HepG2 (cell line): ENCODE data around the gene TUBA4A. TPM values are rescaled to one million over a fixed set of nuclear protein-coding genes. Genes with fewer than 3 reads are reported as not detected.

ENCODE experiments used
- ATAC-seq: fragments of 200-7000 bp; cut with Tn5 transposase; 3 replicates; pipeline ENCODE4 v1.9.1; 2020; ENCODE audit warnings: mild to moderate bottlenecking, moderate library complexity
- BruUV-seq: library from RNA; stranded (reverse); fragments of 400-500 nt; replicated peaks from 2 replicates; lab custom pipeline; 2021; lab: Mats Ljungman, UMichigan
- CTCF ChIA-PET: fragments of 300-600 bp; formaldehyde crosslinking; extraction: SDS; loops from one replicate; lab custom pipeline; 2021; ENCODE audit warnings: low total read pairs, inconsistent platforms, low intra/inter-chr PET ratio; lab: Yijun Ruan, JAX
- POLR2A ChIA-PET: fragments of 350-600 bp; sonication (Branson Sonifier 250); formaldehyde crosslinking; loops from one replicate; lab custom pipeline; 2020; ENCODE audit warnings: antibody characterized with exemption, inconsistent platforms; lab: Yijun Ruan, JAX
- DNase-seq: peaks from one replicate; pipeline ENCODE4 v3.0.0-alpha.2; 2015; ENCODE audit warnings: low spot score
- FAIRE-seq: peaks from 3 replicates; lab custom pipeline; 2011; peaks lifted over from hg19 to GRCh38; lab: Jason Lieb, UNC
- H2AFZ ChIP-seq: one replicate; pipeline ENCODE4 v1.6.1; 2011; ENCODE audit warnings: low read length, inconsistent platforms
- H3K27ac ChIP-seq: fragments of 300-600 bp; 3 replicates; pipeline ENCODE4 v1.8.0; 2011; ENCODE audit warnings: mixed run types, mild to moderate bottlenecking, mixed read lengths, low read length, inconsistent platforms; ENCODE audit not compliant: insufficient read depth; ENCODE audit errors: extremely low read length
- H3K27me3 ChIP-seq, 2 experiments: fragments of 200-600 bp in 1 of 2; 2 replicates in 1 of 2; 3 replicates in 1 of 2; pipeline versions ENCODE4 v1.6.0 to v1.8.0; 2011; ENCODE audit warnings: low read length in 2 of 2, mild to moderate bottlenecking in 2 of 2, moderate library complexity in 2 of 2, inconsistent platforms in 1 of 2; ENCODE audit not compliant: insufficient read depth in 2 of 2, control insufficient read depth in 1 of 2
- H3K36me3 ChIP-seq, 2 experiments: fragments of 200-600 bp in 1 of 2; replicated peaks in 1 of 2; 2 replicates in 1 of 2; 3 replicates in 1 of 2; pipeline versions ENCODE4 v1.5.1 to v1.8.0; 2011; ENCODE audit warnings: low read length in 2 of 2, inconsistent platforms in 1 of 2; ENCODE audit not compliant: insufficient read depth in 2 of 2, control insufficient read depth in 1 of 2
- H3K4me1 ChIP-seq: 2 replicates; pipeline ENCODE4 v1.5.1; 2012; ENCODE audit warnings: low read length, inconsistent platforms; ENCODE audit not compliant: insufficient read depth
- H3K4me2 ChIP-seq: 2 replicates; pipeline ENCODE4 v1.6.0; 2011; ENCODE audit warnings: low read depth, low read length, inconsistent platforms
- H3K4me3 ChIP-seq, 3 experiments: fragments of 200-600 bp in 1 of 3; sonication (generic), shearing (Covaris generic) in 1 of 3; replicated peaks in 1 of 3; 2 replicates each; pipeline ENCODE4 v1.5.1; 2011 to 2016; ENCODE audit warnings: low read length in 3 of 3, inconsistent platforms in 2 of 3, low read depth in 2 of 3, mild to moderate bottlenecking in 2 of 3, control low read depth in 1 of 3, mixed read lengths in 1 of 3; ENCODE audit not compliant: insufficient read depth in 1 of 3
- H3K79me2 ChIP-seq: one replicate; pipeline ENCODE4 v1.6.1; 2011; ENCODE audit warnings: low read length, inconsistent platforms; ENCODE audit not compliant: insufficient read depth
- H3K9ac ChIP-seq: 2 replicates; pipeline ENCODE4 v1.6.0; 2011; ENCODE audit warnings: mild to moderate bottlenecking, low read depth, low read length, inconsistent platforms; ENCODE audit not compliant: insufficient read depth
- H3K9me3 ChIP-seq: 2 replicates; pipeline ENCODE4 v1.5.1; 2012; ENCODE audit warnings: mild to moderate bottlenecking, low read length
- H4K20me1 ChIP-seq: 2 replicates; pipeline ENCODE4 v1.6.0; 2011; ENCODE audit warnings: inconsistent platforms, mild to moderate bottlenecking, low read length, moderate library complexity; ENCODE audit not compliant: insufficient read depth
- ATRX ChIP-seq: sonication (generic); formaldehyde crosslinking; IDR thresholded peaks from 2 replicates; pipeline ENCODE4 v1.4.0; 2020; ENCODE audit warnings: missing genetic modification reagents, borderline replicate concordance
- GTF3A ChIP-seq: sonication (generic); formaldehyde crosslinking; conservative IDR thresholded peaks from 2 replicates; pipeline ENCODE4 v1.4.0; 2020; ENCODE audit warnings: mild to moderate bottlenecking, missing genetic modification reagents
- IRF1 ChIP-seq: sonication (generic); formaldehyde crosslinking; IDR thresholded peaks from 2 replicates; pipeline ENCODE4 v1.4.0; 2020; ENCODE audit warnings: low read depth, mild to moderate bottlenecking, missing genetic modification reagents
- KLF15 ChIP-seq: sonication (generic); formaldehyde crosslinking; IDR thresholded peaks from 2 replicates; pipeline ENCODE4 v1.8.1; 2023; ENCODE audit warnings: borderline replicate concordance, mild to moderate bottlenecking, inconsistent platforms, missing genetic modification reagents, mixed read lengths
- NCOA2 ChIP-seq: sonication (generic); formaldehyde crosslinking; IDR thresholded peaks from 2 replicates; pipeline ENCODE4 v1.8.0; 2022; ENCODE audit warnings: inconsistent platforms
- TCF7L2 ChIP-seq: IDR thresholded peaks from 2 replicates; pipeline ENCODE4 v1.6.1; 2011; ENCODE audit warnings: mild to moderate bottlenecking, low read depth, low read length, moderate library complexity
- THAP9 ChIP-seq: sonication (generic); formaldehyde crosslinking; IDR thresholded peaks from 2 replicates; pipeline ENCODE4; 2020; ENCODE audit warnings: missing genetic modification reagents, mild to moderate bottlenecking, borderline replicate concordance
- ZNF160 ChIP-seq: sonication (generic); formaldehyde crosslinking; IDR thresholded peaks from 2 replicates; pipeline ENCODE4 v1.8.0; 2022; ENCODE audit warnings: mild to moderate bottlenecking, inconsistent platforms, missing genetic modification reagents
- ZNF207 ChIP-seq: fragments of 450-650 bp; IDR thresholded peaks from 2 replicates; pipeline ENCODE4 v1.6.1; 2016; ENCODE audit warnings: antibody characterized with exemption, borderline replicate concordance
- ZNF224 ChIP-seq: sonication (generic); formaldehyde crosslinking; IDR thresholded peaks from 2 replicates; pipeline ENCODE4 v1.5.0; 2020; ENCODE audit warnings: mild to moderate bottlenecking, missing genetic modification reagents
- WGBS: methylation state at CpG from one replicate; pipeline ENCODE4 v1.1.6; 2017; ENCODE audit warnings: low lambda C conversion rate; 5-methylcytosine and 5-hydroxymethylcytosine counted together
- in situ Hi-C: cut with HindIII; loops from 2 replicates; pipeline ENCODE4 v1.10.0; 2017; ENCODE audit warnings: low pct_unique_long_range_greater_than_20kb; ENCODE audit not compliant: extremely low pct_ligation_motif_present
- intact Hi-C: fragments of 100-400 bp; cut with micrococcal nuclease; formaldehyde crosslinking; loops from one replicate; pipeline ENCODE4 v1.10.0; 2022; ENCODE audit not compliant: unreplicated experiment
- polyA plus RNA-seq, 8 experiments: library from polyadenylated mRNA; depleted of rRNA in 3 of 8; stranded (reverse) in 7 of 8; unstranded in 1 of 8; fragments of >200 nt; fragmentation: Illumina TruSeq in 4 of 8; extraction: Trizol in 4 of 8; gene quantifications; 2 replicates each; pipeline versions ENCODE4 v1.2.1 to v1.2.3, GENCODE V29; 2011 to 2016; ENCODE audit warnings: low read depth in 4 of 8, missing spikeins in 1 of 8, mixed read lengths in 1 of 8; ENCODE audit not compliant: insufficient read depth in 1 of 8
- total RNA-seq, 5 experiments: library from RNA; depleted of rRNA; stranded (reverse); fragments of >200 nt; fragmentation: Illumina TruSeq; extraction: Trizol; gene quantifications; 2 replicates each; pipeline ENCODE4 v1.2.3, GENCODE V29; 2016; ENCODE audit warnings: low read depth in 1 of 5

Gene TUBA4A
- total and polyA plus RNA-seq, 2 of the 13 experiments (the other 11 are each of a cell fraction or from before 2014, with no cell fraction given) = 1.3 to 12.7 TPM

GRCh38 chr2:219266232-219266631, 12.5 kb upstream of the TUBA4A start:
- DNase-seq = no peak
- no peak for ATAC-seq
- CTCF ChIA-PET = no interaction called here
- Histone ChIP-seq H3K79me2 (no peaks in the 10 kb centered on the region), H3K27me3 (peaks cover 2 to 25% of the 10 kb centered on the region in 2 experiments; a peak in 2 of 5 replicates), H3K4me2 (no peak overlapping the region), H3K9ac (no peak overlapping the region), H3K36me3 (no peaks in the 10 kb centered on the region), H2AFZ (no peak overlapping the region), H3K9me3 (no peaks in the 10 kb centered on the region), H3K4me3 (no peak overlapping the region), H3K4me1 (peaks cover 26% of the 10 kb centered on the region), H4K20me1 (no peaks in the 10 kb centered on the region), H3K27ac (no peak overlapping the region)
- BruUV-seq = no TSS peak
- no peak for FAIRE-seq
- in situ Hi-C loops = no loop called here
- TF ChIP-seq THAP9 (CRISPR knock-in tag) (no peak), IRF1 (CRISPR knock-in tag) (no peak), ZNF224 (no peak), ZNF207 (no peak), ZNF160 (no peak), ATRX (CRISPR knock-in tag) (no peak), TCF7L2 (no peak), KLF15 (CRISPR knock-in tag) (no peak), GTF3A (no peak), NCOA2 (no peak)
- POLR2A ChIA-PET = interaction anchor here (1.4 kb wide), 1 partner anchor 12 kb away, joined by 5 read pairs; the partner anchor contains the start of gene DNAJB2
- intact Hi-C loops = no loop called here
- 20% methylated on average over 3 of the region's 5 CpGs for WGBS
